DMS 273 (cell line): ENCODE data around the gene ITPR2.

ENCODE experiments used
- DNase-seq: peaks from one replicate; lab custom pipeline; 2025; ENCODE audit not compliant: unreplicated experiment; lab: John Stamatoyannopoulos, UW

ITPR2 gene

GRCh38 chr12:26599096-26599695 is 233.8 kb downstream of the ITPR2 start:
- DNase-seq: peak; percentile 74

- DNase-seq: no peak
Measured at GRCh38 chr12:26595806-26596205, 237.2 kb downstream of the ITPR2 start.

- DNase-seq: no peak
Measured at GRCh38 chr12:26580619-26581018, 252.4 kb downstream of the ITPR2 start.

GRCh38 chr12:26576266-26576665 is 256.7 kb downstream of the ITPR2 start:
- no peak for DNase-seq

- no peak for DNase-seq
Measured at GRCh38 chr12:26573225-26573909, 259.6 kb downstream of the ITPR2 start.

GRCh38 chr12:26572137-26572536 is 260.9 kb downstream of the ITPR2 start:
- no peak for DNase-seq

- DNase-seq: no peak
Measured at GRCh38 chr12:26571560-26571959, 261.4 kb downstream of the ITPR2 start.

GRCh38 chr12:26567126-26567525 is 265.9 kb downstream of the ITPR2 start:
- DNase-seq: no peak

- DNase-seq: peak; percentile 34
Measured at GRCh38 chr12:26566675-26567074, 266.3 kb downstream of the ITPR2 start.

GRCh38 chr12:26566186-26566585 is 266.8 kb downstream of the ITPR2 start:
- no peak for DNase-seq

- DNase-seq: no peak
Measured at GRCh38 chr12:26564391-26564790, 268.6 kb downstream of the ITPR2 start.

GRCh38 chr12:26563552-26563951 is 269.4 kb downstream of the ITPR2 start:
- DNase-seq: no peak

- DNase-seq: no peak
Measured at GRCh38 chr12:26557326-26557725, 275.7 kb downstream of the ITPR2 start.

- DNase-seq: no peak
Measured at GRCh38 chr12:26556916-26557315, 276.1 kb downstream of the ITPR2 start.

GRCh38 chr12:26555139-26555538 is 277.9 kb downstream of the ITPR2 start:
- DNase-seq: no peak

- no peak for DNase-seq
Measured at GRCh38 chr12:26554332-26554731, 278.7 kb downstream of the ITPR2 start.

GRCh38 chr12:26551385-26551784 is 281.6 kb downstream of the ITPR2 start:
- DNase-seq: no peak

- no peak for DNase-seq
Measured at GRCh38 chr12:26548227-26548626, 284.8 kb downstream of the ITPR2 start.

GRCh38 chr12:26546535-26547314 is 286.3 kb downstream of the ITPR2 start:
- no peak for DNase-seq

GRCh38 chr12:26539131-26539530 is 293.9 kb downstream of the ITPR2 start:
- DNase-seq: no peak

GRCh38 chr12:26537651-26538050 is 295.3 kb downstream of the ITPR2 start:
- no peak for DNase-seq

- no peak for DNase-seq
Measured at GRCh38 chr12:26537126-26537525, 295.9 kb downstream of the ITPR2 start.
